HL-60/S4 (cell line): ENCODE measurements around the gene ZCCHC14.

Experiments used
- in situ Hi-C: fragments of 300-500 bp; cut with MboI; formaldehyde crosslinking; loops from 2 replicates; pipeline ENCODE4 v1.14.3; 2022; ENCODE audit warnings: low sequenced_read_pairs

ZCCHC14 gene

DNA sequence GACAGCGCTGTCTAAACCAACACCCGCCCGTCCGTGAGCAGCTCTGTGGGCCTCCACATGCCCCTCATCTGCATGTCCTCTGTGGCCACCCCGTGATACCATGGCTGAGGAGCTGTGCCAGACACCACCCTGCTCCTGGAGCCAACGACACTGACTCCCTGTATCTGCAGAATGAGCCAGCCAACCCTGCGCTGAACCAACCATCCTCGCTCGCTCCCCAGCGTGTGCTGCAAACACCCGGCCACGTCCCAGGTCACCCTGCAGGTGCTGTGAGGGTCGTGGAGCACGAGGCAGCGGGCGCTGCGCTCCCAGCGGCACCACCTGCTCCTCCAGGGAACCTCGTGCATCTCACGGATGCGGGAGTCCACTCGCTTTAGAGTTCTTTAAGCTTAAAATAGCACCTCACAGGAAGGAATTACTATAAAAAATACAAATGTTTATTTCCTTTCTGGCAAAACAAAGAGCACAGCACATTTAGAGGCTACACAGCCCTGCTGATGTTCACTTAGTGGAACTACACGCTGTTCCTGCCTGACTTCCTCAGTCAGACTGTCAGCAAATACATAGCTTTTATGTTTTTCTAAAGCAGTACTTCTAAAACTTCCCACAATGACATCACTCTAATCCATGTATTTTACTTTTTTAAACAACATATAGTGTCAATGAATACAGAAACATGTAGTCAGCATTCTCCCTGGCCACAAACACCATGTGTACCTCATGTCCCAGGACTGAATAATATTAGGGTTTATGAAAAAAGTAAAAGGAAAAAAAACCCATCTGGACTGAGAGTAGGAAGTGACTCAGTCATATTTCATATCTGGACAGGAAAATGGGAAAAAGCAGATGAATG is 57.2 kb downstream of the ZCCHC14 start:
- in situ Hi-C loops = no loop called here

DNA sequence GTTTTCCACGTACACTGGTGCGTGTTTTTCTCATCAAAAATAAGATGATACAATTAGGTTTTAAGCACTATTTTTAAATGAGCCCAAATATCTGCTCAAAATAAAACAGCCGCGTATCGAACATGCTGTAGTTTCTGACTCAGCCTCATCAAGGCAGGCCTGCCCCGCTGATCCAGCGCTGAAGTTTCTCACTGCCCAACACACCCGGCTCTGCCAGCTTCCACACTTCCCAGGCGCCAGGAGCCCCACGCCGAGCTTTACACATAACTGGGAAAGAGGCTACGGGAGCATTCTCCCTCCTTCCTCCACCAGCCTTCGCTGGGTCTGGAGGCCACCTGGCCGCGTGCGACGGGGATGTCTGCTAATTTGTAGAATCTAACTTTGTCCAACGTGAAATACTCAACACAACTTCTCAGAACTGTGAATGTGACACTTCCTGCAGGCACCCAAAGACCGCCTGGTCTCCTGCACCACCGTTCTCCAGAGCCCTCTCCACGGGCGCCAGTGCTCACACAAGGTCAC is 58.6 kb downstream of the ZCCHC14 start:
- in situ Hi-C loops = no loop called here

DNA sequence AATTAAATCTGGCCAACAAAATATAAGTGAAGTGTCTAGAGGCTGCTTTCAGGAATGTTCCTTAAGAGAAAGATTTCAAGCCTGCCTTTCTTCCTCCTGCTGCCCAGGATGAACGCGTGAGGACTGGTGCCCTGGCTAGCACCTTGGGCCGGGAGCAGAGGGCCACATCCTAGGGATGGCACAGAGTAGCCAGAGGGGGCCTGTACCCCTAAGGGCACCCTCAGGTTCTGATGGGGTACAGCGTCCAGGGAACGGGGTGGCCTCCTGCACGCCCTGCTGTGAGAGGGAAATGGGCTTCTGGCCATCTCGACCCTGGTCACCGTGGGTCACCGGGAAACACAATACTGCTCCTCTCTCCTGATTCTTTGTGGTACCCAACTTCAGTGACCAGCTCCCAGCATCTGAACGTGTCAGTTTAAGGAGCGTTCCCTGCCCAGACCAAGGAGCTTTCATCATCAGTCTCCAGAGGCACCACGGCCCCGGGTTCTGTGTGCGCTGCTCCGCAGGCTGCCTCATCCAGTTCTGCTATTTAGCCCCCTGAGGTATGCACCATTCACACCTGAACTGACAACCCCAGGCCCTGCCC is 60.4 kb downstream of the ZCCHC14 start:
- in situ Hi-C loops = no loop called here

DNA sequence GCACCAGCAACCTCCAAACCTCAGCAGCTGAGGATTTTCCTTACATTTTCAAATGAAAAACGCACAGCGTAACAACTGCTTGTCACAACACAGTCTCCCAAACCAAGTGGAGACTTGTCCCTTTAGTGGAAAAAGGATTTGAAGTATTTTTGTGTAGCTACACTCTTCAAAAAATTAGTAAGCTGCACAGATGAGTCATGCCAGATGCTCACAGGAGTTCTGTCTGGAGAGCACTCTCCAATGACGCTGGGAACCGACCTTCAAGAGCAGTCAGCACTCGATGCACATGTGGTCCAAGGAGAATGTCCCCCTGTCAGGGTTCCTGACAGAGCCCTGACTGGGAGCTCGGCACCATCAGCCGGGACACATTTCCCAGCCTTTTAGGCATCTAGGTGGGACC is 60.9 kb downstream of the ZCCHC14 start:
- in situ Hi-C loops = no loop called here

DNA sequence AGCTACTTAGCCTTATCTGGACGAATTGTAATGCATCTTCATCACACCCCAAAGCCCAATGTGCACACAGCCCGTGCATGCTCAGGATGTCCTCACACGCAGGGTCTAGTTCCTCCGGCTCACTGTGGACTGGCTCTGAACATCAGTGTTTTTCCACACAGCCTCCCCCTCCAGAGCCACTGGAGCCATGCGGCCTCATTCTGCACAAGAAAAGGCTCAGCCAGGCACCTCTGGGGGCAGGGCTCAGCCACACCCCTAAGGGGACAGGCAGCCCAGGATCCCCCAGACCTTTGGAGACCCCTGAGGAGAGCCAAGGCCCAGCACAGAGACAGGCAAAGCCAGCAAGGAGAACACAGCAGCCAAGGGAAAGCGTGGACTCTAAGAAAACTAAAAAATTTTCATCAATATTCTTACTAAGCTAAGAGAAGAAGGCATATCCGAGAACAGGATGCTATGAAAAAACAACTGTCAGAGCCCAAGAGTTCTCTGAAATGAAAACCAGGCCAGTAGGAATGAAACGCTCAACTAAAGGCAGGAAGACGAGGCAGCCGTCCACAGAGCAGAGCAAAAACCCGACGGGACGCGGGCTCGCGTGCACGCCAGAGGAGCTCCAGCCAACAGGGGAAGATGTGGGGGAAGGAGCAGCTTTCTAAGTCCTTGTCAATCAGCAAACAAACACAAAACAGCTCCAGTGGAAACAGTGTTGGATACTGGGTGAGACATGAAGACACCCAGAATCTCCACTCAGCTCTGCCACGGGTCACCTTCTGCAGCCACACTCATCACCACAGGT is 66.2 kb downstream of the ZCCHC14 start:
- in situ Hi-C loops = no loop called here

DNA sequence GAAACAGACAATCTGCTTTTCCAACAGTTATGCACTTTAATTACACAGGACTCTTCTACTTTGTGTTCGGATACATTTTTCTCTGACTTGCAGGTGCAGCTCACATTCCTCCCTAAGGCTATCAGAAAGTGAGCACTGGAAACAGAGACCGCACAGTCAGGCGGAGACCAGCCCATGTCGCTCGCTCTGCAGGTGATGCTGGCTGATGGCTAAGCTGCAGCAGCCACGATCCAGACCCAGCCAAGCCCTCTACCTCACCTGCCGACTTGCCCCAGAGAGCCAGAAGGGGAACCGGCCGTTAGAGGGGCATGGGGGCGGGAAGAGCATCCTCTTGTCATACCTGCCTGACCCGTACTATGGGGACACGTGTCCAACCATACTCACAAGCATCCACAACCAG is 66.9 kb downstream of the ZCCHC14 start:
- in situ Hi-C loops = no loop called here

DNA sequence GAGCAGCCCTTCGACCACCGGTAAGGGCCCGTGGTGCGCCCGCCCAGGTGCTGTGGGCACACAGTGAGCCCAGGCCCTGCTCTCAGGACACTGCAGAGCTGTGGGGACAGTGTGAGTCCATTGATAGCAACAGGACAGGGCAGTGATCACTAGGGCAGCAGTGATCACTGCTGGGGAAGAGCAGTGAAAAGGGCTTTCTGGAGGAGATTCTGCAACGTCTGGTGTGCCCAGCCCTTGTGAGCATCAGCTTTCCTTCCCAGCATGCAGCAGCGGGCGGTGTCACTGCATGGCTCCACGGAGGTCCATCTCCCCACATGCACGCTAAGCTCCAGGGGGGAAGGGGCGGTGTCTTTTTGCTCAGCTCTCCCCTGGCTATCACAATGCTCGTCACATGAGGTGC is 68.6 kb downstream of the ZCCHC14 start:
- in situ Hi-C loops = loop anchor here (25.0 kb wide), 1 partner anchor 213 kb away; no protein-coding TSS in a partner anchor

DNA sequence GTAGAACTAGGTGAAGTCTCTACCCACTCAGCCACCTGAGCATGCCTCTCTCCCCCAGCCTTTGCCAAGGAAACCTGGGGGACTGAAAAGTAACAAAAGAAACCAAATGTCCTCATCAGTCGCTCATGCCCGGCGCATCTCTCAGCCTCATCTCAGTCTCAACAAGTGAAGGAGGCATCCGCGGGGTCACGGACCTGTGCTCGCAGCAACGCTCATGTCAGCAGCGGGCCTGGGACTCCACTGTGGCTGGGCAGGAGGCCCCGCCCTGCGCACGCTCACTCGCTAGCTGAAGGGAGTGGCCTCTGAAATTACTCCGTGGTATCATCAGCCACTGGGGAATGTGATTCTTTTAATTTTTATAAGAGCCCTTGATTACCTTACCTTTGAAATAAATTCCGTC is 69.4 kb downstream of the ZCCHC14 start:
- in situ Hi-C loops = loop anchor here (25.0 kb wide), 1 partner anchor 214 kb away; no protein-coding TSS in a partner anchor

DNA sequence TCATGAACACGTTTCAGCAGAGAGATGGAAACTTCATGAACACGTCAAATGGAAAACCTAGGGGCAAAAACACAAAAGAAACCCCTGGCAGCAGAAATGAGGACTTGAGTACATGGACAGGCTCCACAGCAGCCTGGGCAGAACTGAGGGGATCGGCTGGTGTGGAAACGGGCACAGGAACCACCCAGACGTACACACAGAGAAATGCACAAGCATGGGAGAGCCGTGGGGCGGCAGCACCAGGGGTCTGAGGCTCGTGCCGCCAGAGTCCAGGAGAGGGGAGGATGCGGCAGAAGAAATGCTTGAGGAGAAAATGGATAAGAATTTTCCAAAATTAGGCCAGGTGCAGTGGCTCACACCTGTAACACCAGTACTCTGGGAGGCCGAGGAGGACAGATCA is 70.7 kb downstream of the ZCCHC14 start:
- in situ Hi-C loops = loop anchor here (25.0 kb wide), 1 partner anchor 215 kb away; no protein-coding TSS in a partner anchor

DNA sequence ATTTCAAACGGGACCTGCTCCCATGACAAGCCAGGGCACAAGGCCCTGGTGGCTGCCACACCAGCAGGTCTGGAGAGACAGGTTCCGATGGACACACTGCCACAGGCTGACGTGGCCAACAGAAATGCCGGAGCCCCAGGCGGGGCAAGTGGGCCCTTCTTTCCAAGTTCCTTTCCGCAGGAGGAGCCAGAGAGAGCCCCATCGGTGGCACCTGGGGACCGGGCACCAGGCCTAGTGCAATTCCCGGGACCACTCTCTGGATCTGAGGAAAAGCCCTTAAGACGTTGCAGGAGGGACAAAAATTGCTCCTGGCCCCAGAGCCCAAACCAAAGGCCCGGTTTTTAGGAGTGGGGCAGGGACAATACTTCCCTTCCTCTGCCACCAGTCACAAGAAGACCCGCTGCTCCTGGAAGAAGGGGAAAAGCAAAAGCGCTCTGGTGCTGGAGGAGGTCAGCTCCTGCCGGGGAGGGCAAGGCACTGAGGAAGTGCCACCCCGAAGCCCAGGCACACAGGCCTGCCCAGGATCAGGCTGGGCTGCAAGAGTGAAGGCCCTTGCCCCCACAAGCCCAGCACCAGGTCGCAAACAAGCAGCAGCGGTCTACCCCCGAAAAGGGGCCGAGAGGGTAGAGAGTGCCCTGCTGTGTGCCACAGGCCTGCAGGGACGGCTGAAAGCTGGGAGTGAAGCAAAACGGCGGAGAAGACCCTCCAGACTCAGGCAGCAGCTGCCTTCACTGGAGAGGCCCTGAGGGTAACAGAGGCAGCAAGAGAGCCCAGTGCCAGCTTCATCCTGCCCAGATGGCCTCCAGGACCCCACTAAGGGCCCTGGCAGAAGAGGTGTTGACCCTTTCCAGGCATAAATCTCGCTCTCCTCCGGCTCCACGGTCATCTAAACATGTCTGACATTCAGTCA is 71.6 kb downstream of the ZCCHC14 start:
- in situ Hi-C loops = loop anchor here (25.0 kb wide), 1 partner anchor 216 kb away; no protein-coding TSS in a partner anchor

DNA sequence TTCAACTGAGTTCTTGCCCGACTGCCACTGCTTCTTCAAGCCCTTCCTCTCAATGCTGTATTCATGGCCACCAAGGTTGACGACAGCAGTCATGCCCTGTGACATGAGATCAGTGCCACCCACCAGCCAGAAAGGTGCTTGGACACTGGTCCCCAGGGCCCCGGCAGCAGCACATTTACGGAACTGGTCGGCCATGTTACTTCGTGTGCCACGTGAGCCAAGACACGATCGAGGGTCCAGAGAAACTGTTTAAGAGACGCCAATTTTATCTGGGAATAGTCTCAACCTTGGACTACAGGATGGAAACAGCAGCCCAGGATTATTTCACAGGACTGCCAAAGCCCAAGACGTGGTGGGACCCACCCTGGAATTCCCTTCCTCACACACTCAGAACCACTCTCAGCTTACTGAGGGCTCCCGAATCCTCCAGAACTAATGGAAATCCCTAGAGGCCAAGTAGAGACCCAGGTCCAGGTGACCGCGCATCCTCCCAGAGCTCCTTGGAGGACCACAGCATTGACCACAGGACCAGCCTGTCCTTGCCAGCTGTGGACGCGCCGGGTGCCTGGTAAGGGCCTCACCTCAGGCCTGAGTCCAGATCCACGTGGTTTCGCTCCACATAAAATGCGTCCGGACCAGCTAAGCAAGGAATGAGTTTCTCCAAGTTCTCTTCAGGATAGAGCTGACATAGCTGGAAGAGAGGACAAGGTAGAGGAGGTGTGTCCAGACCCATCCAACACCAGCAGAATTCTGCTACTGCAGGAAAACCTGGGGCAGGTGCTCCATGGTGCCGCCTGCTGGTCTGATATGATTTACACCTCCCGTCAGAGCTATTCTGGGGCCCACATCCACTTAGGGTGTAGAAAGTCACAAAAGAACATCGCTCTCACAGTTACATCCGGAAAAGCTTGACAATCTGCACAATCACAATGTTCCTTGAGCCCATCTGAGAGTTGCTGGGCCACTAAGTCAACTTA is 72.5 kb downstream of the ZCCHC14 start:
- in situ Hi-C loops = loop anchor here (25.0 kb wide), 1 partner anchor 217 kb away; no protein-coding TSS in a partner anchor

DNA sequence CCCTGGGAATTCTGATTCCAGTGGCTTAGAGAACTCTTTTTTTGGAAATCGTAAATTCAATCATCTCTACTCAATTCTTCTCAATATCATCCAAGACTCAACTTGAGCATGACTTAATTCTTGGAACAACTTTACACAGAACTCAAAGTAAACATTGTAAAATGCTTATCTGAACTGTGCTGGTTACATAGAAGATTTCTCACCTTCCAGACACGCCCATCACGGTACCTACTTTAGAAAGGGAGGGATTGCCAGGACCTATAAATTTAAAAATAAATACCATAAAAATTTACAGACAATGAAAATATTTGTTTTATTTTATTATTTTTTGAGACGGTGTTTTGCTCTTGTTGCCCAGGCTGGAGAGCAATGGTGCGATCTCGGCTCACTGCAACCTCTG is 74.2 kb downstream of the ZCCHC14 start:
- in situ Hi-C loops = loop anchor here (25.0 kb wide), 1 partner anchor 219 kb away; no protein-coding TSS in a partner anchor

DNA sequence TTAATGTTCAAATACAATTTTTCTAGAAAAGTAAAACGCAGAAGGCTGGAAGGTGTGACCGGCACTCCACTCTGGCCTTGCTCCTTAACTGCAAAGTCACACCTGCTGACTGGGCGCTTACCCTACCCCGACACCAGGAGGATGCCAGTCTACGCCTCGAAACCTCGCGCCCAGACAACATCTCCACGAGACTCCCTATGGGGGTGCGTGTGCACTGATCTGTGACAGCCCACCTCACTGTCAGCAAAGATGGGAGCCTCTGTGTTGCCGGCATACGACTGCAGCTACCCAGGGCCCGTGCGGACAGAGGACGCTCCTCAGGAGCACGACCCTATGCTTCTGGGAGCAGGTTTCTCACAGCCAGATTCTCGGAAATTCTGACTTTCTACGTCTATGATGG is 74.6 kb downstream of the ZCCHC14 start:
- in situ Hi-C loops = loop anchor here (25.0 kb wide), 1 partner anchor 219 kb away; no protein-coding TSS in a partner anchor

DNA sequence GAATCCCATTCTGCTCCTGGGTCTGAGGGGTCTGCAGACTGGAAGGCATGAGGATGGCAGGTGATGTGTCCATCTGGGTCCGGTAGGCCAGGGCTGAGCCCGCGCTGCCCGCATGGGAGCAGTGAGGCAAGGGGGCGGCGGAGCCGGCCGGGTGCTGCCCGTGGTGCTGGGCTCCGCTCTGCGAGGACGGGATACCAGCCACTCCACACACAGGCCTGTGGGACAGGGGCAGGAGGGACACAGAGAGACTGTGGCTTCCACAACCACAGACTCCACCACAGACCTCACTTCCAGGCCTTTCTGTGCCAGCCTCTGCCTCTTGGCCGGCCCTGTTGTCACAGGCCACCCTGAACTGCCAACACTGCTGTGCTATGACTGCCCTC is 75.3 kb downstream of the ZCCHC14 start:
- in situ Hi-C loops = loop anchor here (25.0 kb wide), 1 partner anchor 220 kb away; no protein-coding TSS in a partner anchor

DNA sequence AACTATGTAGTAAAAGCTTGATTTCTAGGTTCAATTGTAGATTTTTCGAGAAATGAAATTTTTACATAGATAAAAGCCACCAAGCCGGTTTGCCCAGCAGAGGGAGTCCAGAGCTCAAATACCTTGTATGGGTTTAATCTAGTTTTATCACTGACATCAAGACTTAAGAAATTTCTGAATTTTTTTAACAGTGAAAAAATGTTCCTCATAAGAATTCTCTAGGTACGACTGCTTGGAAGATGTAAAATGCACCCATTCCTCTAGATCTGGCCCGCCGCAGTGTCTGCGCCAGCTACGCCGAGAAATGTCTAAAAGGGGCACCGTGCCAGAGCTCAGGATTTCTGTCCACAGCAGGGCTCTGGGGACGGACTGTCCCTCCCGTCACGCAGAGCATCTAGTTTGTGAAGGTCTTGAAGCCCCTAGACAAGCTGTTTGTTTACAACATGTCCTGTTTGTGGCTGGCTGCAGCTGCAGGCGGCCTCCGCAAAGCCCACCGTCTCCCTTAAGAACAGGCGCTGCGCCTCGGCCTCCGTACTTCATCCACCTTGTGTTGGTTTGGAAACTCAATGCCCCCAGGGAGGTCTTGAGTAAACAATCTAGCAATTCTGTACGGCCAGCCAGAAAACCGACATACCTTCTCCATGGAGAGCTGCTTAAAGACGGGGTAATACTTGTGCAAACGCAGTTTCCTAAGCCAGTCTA is 75.8 kb downstream of the ZCCHC14 start:
- in situ Hi-C loops = loop anchor here (25.0 kb wide), 1 partner anchor 220 kb away; no protein-coding TSS in a partner anchor

DNA sequence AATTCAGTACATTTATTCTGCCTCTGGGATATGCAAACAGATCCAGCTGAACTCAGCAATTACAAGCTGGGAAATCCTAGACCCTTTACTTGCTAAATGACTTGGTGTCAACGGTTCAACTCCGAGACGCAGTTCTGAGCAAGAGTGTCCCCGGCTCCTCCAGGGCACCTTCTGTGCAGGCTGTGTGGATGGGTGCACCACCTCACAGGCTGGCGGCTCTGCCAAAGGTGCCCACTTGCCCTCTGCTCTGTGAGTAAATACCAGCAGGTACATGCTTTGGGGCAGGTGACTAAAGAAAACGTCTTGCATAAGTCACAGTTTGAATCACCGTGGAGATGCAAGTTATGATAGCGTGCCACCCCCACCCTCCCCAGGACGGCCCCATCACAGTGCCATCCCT is 77.4 kb downstream of the ZCCHC14 start:
- in situ Hi-C loops = loop anchor here (25.0 kb wide), 1 partner anchor 222 kb away; no protein-coding TSS in a partner anchor

DNA sequence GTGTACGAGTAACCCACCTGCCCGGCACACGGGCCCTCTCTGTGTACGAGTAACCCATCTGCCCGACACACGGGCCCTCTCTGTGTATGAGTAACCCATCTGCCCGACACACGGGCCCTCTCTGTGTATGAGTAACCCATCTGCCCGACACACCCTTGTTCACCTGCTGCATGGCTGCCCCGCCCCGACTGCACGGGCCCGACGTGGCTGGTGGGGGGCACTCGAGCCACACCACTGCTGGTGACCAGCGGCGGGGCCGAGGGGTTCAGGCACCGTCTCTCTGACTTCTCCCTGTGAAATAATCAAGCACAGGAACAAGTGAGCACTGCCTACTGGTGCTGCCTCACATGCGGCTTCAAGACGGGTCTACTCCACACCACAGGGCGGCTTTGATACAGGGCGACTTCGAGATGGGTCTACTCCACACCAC is 78.6 kb downstream of the ZCCHC14 start:
- in situ Hi-C loops = loop anchor here (25.0 kb wide), 1 partner anchor 223 kb away; no protein-coding TSS in a partner anchor

DNA sequence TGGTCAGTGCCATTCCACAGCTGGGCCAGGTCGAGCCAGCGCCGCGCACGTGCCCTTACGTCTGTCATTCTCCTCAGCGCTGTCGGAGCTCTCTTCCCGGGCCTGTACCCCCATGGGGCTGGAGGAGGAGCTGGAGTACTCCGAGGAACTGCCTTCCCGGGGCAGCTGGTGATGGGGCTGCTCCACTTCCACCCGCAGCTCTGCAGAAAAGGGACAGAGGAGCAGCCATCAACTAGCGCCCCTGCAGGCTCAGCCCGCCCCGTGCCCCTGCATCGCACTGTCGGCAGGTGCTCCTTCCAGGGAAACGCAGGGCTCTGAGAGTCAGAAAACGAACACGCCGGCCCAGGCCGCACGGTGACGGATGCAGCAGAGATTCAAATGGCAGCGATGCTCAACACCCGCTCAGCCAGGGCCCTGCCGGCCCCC is 79.8 kb downstream of the ZCCHC14 start:
- in situ Hi-C loops = loop anchor here (25.0 kb wide), 1 partner anchor 224 kb away; no protein-coding TSS in a partner anchor
